Activated CD8-positive, alpha-beta memory T cell treated with anti-CD3 and anti-CD28 coated beads, Interleukin-2, amount 10 ng/mL, durations not matched to agents 7 days and 5 days (primary cell): ENCODE measurements around the gene TMEM120A. TPM values are rescaled to one million over a fixed set of nuclear protein-coding genes. Genes with fewer than 3 reads are reported as not detected.

ENCODE experiments used
- ATAC-seq: fragments of 150-1000 bp; cut with Tn5 transposase; one replicate; pipeline ENCODE4 v1.10.0; 2021; ENCODE audit warnings: moderate library complexity
- CTCF ChIA-PET: fragments of 350-600 bp; sonication (Branson Sonifier 250); formaldehyde crosslinking; loops from one replicate; lab custom pipeline; 2021; ENCODE audit warnings: antibody characterized with exemption; lab: Charles Lee
- DNase-seq: peaks from one replicate; pipeline ENCODE4 v3.0.0-alpha.2; 2020
- H3K27ac Mint-ChIP-seq: one replicate; pipeline ENCODE4 v1.8.0; 2021; ENCODE audit warnings: mild to moderate bottlenecking, mixed read lengths
- H3K27me3 Mint-ChIP-seq: one replicate; pipeline ENCODE4 v1.8.0; 2021; ENCODE audit warnings: mixed read lengths
- H3K36me3 Mint-ChIP-seq: one replicate; pipeline ENCODE4 v1.8.0; 2021; ENCODE audit warnings: mild to moderate bottlenecking, mixed read lengths
- H3K4me1 Mint-ChIP-seq: one replicate; pipeline ENCODE4 v1.8.0; 2021; ENCODE audit warnings: mixed read lengths
- H3K4me3 Mint-ChIP-seq: one replicate; pipeline ENCODE4 v1.8.0; 2021; ENCODE audit warnings: mild to moderate bottlenecking, moderate library complexity, mixed read lengths
- H3K9me3 Mint-ChIP-seq: one replicate; pipeline ENCODE4 v1.8.0; 2022; ENCODE audit warnings: low read depth, mixed read lengths
- total RNA-seq, 2 experiments: library from RNA; stranded (reverse); gene quantifications; one replicate each; pipeline ENCODE4 v1.2.3, GENCODE V29; 2021

The TMEM120A gene
- total RNA-seq, 2 experiments from 2014 or later, result 25.4 to 27.0 TPM

DNA sequence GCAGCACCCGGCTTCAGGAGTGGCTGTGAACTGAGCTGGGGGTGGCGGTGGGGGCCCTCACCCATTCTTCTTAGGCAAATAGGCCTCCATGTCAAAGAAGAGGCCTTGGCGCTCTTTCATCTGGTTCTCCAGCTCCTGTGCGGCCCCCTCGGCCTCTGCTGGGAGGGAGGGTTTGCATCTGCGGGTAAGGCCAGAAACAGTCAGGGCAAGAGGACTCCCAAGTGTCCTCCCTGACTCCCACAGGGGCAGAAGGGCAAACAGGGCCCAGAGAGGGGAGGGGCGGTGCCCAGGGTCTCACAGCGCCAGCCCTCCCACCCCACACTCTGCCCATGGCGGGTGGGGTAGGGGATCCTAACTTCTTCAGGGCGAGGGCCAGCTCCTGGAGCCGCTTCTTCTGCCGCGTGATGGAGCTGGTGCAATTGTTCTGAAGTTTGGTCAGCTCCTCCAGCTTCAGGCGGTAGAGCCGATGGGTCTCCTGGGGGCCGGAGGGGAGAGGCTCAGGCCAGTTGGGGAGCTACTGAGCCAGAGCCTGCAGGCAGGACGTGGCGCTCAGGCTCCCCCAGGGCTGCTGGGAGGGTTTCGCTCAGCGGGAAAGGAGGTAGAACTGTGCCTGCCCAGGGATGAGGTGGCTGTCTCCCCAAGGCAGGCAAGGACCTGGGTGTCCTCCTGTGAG lies 2.2 kb downstream of the TMEM120A start:
- Mint-ChIP-seq H3K4me1 (peaks cover 20% of the 10 kb centered on the region), H3K27ac (no peak overlapping the region), H3K36me3 (peaks cover 6% of the 10 kb centered on the region), H3K9me3 (no peaks in the 10 kb centered on the region), H3K27me3 (no peaks in the 10 kb centered on the region), H3K4me3 (no peak overlapping the region)
- CTCF ChIA-PET, result interaction anchor here (0.9 to 2.6 kb wide), 3 partner anchors 11 to 115 kb away, joined by 3 to 8 read pairs (median 3); no protein-coding TSS in a partner anchor
- no peak for DNase-seq
- ATAC-seq, result no peak

DNA sequence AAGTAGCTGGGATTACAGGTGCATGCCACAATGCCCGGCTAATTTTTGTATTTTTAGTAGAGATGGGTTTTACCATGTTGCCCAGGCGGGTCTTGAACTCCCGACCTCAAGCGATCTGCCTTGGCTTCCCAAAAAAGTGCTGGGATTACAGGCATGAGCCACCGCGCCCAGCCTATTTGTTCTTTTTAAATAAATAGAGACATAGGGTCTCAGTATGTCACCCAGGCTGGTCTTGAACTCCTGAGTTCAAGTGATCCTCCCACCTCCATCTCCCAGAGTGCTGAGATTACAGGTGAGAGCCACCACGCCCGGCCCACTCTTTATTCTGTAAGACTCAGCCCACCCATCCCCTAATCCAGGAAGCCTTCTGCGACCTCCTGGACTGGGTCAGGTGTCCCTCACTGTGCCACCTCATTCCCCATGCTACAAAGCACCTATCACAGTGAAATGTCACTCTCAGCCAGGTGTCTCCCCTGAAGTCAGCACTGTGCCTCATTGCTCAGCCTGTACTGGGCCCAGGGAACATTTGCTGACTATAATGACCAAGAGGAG lies 2.8 kb downstream of the TMEM120A start:
- Mint-ChIP-seq H3K27me3 (no peaks in the 10 kb centered on the region), H3K4me3 (no peak overlapping the region), H3K36me3 (peaks cover 4% of the 10 kb centered on the region), H3K9me3 (no peaks in the 10 kb centered on the region), H3K4me1 (peaks cover 15% of the 10 kb centered on the region), H3K27ac (no peak overlapping the region)
- CTCF ChIA-PET, result interaction anchor here (2.6 kb wide), 1 partner anchor 28 kb away, joined by 8 read pairs; no protein-coding TSS in a partner anchor
- no peak for ATAC-seq
- no peak for DNase-seq

DNA sequence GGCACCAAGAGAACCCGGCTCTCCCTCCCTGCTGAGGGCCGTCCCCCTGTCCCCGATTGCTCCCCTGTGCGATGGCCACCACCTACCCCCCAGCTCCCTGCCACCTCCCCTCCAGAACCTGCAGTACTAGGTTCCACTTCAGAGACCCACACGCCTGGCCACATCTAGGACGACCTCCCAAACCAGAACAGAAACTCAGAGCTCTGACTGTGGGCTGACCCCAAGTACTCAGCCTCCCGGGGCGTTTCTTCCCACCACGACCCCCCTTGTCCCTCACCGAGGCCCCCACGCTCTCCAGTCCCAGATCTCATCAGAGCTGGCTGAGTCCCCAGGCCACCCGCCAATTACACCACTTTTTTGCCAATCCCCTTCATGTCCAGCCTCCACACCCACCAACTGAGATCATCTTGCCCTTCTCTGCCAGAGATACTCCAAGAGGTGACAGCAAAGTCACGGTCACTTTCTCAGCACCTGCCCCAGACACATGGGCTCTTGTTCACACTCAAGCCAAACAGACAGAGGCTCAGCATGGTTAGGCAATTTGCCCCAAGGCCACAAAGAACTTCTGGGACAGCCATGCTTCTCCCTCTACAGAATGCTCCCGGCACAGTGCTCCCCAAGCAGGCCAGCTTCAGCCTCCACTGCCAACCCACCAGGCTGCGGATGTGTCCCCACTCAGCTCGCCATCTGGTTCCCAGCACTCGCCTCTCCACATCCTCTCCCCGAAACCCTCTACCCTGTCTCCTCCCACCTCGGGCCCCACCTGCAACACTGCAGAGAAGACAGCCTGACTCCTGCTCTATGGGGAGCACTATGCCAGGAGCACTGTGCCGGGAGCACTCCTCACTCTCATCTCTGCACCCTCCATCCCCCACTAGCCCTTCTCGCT lies 4.7 kb downstream of the TMEM120A start:
- ATAC-seq, result no peak
- Mint-ChIP-seq H3K36me3 (peaks cover 2% of the 10 kb centered on the region), H3K4me1 (peaks cover 11% of the 10 kb centered on the region), H3K27ac (no peak overlapping the region), H3K9me3 (no peaks in the 10 kb centered on the region), H3K27me3 (no peaks in the 10 kb centered on the region), H3K4me3 (no peak overlapping the region)
- no peak for DNase-seq
- CTCF ChIA-PET, result interaction anchor here (0.7 kb wide), 1 partner anchor 54 kb away, joined by 3 read pairs; no protein-coding TSS in a partner anchor

DNA sequence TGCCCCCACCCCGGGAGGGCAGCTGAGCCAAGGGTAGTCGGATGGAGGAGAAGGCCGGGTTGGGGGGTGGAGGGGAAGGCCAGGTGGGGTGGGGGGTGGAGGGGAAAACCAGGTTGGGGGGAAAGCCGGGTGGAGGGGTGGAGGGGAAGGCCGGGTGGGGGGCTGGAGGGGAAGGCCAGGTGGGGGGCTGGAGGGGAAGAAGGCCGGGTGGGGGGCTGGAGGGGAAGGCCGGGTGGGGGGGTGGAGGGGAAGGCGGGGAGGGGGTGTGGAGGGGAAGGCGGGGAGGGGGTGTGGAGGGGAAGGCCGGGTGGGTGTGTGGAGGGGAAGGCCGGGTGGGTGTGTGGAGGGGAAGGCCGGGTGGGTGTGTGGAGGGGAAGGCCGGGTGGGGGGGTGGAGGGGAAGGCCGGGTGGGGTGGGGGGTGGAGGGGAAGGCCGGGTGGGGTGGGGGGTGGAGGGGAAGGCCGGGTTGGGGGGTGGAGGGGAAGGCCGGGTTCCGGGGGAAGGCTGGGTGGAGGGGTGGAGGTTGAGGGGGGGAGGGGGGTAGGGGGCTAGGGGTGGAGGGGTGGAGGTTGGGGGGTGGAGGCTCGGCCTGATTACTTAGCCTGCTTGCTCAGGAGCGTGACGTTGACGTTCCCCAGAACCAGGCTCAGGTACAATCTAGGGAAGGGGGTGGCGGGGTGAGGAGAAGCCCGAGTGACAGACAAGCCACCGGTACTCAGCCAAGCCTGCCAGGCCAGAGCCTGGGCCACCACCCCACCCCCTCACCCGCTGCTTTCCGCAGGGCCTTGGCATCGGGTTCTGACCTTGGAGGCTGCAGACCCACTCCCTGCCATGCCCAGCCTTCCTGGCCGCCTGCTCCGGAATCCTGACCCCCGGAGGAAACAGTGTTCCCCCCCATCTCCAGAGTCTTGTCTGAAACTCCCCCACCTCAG lies 5.6 kb downstream of the TMEM120A start:
- CTCF ChIA-PET, result no interaction called here
- H3K36me3 Mint-ChIP-seq, result peaks cover 2% of the 10 kb centered on the region
- H3K4me3 Mint-ChIP-seq, result no peak overlapping the region
- DNase-seq (no peak), ATAC-seq (no peak)
- no peaks in the 10 kb centered on the region for H3K27me3 Mint-ChIP-seq
- no peak overlapping the region for H3K27ac Mint-ChIP-seq
- H3K4me1 Mint-ChIP-seq, result peaks cover 11% of the 10 kb centered on the region
- H3K9me3 Mint-ChIP-seq, result no peaks in the 10 kb centered on the region

DNA sequence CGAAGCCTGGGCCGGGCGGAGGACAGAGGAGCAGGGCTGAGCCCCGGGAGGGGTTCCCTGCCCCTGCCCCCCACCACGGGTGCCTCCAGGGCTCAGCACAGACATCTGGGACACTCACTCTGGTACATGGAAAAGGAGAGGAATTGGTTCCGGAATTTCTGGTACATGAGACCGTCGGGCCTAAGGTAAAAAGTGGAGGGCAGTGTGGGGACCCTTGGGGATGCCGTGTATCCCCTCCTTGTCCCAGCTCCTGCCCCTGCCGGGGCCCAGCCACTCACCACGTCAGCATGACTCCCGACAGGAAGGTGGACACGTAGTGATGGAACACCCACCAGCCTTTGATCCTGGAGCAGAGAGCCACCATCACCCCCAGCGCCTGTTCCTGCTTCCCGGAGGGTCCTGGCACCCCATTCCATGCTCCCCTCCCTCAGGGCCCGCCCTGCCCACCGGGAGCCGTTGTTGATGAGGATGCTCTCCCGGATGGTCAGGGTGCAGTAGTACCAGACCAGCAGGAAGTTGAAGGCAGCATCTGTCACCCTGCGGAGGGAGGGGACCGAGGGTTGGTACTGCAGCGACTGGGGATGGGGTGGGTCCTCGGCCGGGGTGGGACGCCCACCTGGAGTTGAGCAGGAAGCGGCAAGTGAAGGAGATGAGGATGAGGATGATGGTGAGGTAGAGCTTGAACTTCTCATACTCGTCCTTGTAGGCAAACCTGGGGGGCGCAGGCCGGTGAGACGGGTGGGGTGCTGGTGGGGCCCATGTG lies 6.4 kb downstream of the TMEM120A start:
- H3K4me1 Mint-ChIP-seq, result peaks cover 9% of the 10 kb centered on the region
- DNase-seq, result no peak
- no peaks in the 10 kb centered on the region for H3K27me3 Mint-ChIP-seq
- H3K4me3 Mint-ChIP-seq, result no peak overlapping the region
- CTCF ChIA-PET, result no interaction called here
- no peak for ATAC-seq
- no peaks in the 10 kb centered on the region for H3K9me3 Mint-ChIP-seq
- no peak overlapping the region for H3K27ac Mint-ChIP-seq
- peaks cover 2% of the 10 kb centered on the region for H3K36me3 Mint-ChIP-seq

DNA sequence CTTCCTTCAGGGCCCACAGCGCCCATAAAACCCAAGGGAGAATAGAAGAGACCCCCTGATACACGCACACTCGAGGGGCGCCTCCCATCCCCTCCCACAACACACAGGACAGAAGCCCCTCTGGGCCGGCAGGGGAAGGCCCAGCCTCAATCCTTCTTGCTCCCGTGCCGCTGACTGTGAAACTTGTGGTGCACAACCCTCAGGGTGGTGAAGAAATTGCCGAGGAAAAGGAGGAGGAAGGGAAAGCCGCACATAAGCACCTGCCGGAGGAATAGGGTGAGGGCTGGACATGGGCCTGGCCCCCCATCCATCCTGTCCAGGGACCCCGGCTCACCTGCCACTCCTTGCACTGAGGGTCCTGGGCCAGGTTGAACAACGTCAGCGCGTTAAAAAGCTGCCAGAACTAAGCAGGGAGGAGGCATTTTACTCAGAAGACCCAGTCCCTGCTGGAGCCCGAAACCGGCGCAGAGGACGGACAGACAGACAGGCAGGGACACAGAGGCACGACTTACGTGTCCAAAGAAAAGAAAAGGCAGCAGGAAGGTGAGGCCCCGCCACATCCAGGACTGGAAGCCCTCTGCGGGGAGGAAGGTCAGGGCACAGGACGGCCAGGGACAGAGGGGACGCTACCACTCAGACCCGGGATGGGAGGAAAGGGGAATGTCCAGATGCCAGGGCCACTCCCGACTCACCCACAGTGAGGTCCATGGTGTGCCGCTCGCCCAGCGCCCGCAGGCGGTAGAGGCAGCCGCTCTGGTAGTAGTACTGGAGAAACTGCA lies 7.2 kb downstream of the TMEM120A start:
- peaks cover 9% of the 10 kb centered on the region for H3K4me1 Mint-ChIP-seq
- DNase-seq (no peak), ATAC-seq (no peak)
- no peak overlapping the region for H3K4me3 Mint-ChIP-seq
- no peaks in the 10 kb centered on the region for H3K27me3 Mint-ChIP-seq
- CTCF ChIA-PET, result no interaction called here
- H3K36me3 Mint-ChIP-seq, result peaks cover 2% of the 10 kb centered on the region
- no peaks in the 10 kb centered on the region for H3K9me3 Mint-ChIP-seq
- no peak overlapping the region for H3K27ac Mint-ChIP-seq

DNA sequence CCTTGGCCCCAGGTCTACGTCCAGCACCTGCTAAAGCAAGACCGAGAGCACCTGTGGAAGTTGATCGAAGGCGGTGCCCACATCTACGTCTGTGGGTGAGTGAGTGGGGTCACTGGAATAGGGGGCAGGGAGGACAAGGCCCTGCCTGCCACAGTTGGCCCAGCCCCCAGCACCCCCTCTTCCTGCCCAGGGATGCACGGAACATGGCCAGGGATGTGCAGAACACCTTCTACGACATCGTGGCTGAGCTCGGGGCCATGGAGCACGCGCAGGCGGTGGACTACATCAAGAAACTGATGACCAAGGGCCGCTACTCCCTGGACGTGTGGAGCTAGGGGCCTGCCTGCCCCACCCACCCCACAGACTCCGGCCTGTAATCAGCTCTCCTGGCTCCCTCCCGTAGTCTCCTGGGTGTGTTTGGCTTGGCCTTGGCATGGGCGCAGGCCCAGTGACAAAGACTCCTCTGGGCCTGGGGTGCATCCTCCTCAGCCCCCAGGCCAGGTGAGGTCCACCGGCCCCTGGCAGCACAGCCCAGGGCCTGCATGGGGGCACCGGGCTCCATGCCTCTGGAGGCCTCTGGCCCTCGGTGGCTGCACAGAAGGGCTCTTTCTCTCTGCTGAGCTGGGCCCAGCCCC lies 8.1 kb downstream of the TMEM120A start:
- H3K27me3 Mint-ChIP-seq, result no peaks in the 10 kb centered on the region
- CTCF ChIA-PET, result no interaction called here
- ATAC-seq, result no peak
- H3K9me3 Mint-ChIP-seq, result no peaks in the 10 kb centered on the region
- no peak overlapping the region for H3K27ac Mint-ChIP-seq
- peaks cover 9% of the 10 kb centered on the region for H3K4me1 Mint-ChIP-seq
- peaks cover 2% of the 10 kb centered on the region for H3K36me3 Mint-ChIP-seq
- no peak for DNase-seq
- no peak overlapping the region for H3K4me3 Mint-ChIP-seq

DNA sequence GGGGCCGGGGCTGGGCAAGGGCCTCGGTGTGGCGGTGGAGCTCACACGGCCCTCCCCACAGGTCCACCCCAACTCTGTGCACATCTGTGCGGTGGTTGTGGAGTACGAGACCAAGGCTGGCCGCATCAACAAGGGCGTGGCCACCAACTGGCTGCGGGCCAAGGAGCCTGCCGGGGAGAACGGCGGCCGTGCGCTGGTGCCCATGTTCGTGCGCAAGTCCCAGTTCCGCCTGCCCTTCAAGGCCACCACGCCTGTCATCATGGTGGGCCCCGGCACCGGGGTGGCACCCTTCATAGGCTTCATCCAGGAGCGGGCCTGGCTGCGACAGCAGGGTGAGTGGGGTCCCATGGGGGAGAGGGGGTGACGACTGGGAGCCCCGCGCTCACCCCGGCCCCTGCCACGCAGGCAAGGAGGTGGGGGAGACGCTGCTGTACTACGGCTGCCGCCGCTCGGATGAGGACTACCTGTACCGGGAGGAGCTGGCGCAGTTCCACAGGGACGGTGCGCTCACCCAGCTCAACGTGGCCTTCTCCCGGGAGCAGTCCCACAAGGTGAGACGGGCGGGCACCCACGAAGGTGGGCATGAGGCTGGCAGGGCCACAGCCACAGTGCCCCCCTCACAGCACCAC lies 8.8 kb downstream of the TMEM120A start:
- Mint-ChIP-seq H3K27me3 (no peaks in the 10 kb centered on the region), H3K27ac (no peak overlapping the region), H3K4me1 (peaks cover 9% of the 10 kb centered on the region), H3K4me3 (no peak overlapping the region), H3K36me3 (peaks cover 2% of the 10 kb centered on the region), H3K9me3 (no peaks in the 10 kb centered on the region)
- DNase-seq, result no peak
- CTCF ChIA-PET, result no interaction called here
- no peak for ATAC-seq

DNA sequence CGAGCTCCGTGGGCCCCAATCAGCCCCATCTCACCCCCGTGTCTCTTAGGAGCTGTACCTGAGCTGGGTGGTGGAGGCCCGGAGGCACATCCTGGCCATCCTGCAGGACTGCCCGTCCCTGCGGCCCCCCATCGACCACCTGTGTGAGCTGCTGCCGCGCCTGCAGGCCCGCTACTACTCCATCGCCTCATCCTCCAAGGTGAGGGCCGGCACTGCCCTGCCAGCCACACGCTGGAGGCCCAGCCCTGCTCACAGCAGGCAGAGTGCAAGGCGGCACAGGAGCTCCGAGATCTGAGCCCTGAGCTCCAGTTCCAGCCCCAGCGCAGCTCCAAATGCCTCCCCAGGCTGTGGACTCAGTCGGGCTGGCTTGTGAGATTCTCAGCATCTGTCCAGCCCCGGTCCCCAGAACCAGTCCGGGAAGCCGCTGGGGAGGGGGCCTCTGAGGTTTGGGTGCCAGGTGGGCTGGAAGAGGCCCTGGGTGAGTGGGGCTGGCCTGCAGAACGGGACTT lies 9.3 kb downstream of the TMEM120A start:
- no peak for DNase-seq
- H3K4me3 Mint-ChIP-seq, result no peak overlapping the region
- no peaks in the 10 kb centered on the region for H3K27me3 Mint-ChIP-seq
- no peak for ATAC-seq
- H3K9me3 Mint-ChIP-seq, result no peaks in the 10 kb centered on the region
- CTCF ChIA-PET, result no interaction called here
- H3K36me3 Mint-ChIP-seq, result peaks cover 2% of the 10 kb centered on the region
- no peak overlapping the region for H3K27ac Mint-ChIP-seq
- H3K4me1 Mint-ChIP-seq, result peaks cover 5% of the 10 kb centered on the region

DNA sequence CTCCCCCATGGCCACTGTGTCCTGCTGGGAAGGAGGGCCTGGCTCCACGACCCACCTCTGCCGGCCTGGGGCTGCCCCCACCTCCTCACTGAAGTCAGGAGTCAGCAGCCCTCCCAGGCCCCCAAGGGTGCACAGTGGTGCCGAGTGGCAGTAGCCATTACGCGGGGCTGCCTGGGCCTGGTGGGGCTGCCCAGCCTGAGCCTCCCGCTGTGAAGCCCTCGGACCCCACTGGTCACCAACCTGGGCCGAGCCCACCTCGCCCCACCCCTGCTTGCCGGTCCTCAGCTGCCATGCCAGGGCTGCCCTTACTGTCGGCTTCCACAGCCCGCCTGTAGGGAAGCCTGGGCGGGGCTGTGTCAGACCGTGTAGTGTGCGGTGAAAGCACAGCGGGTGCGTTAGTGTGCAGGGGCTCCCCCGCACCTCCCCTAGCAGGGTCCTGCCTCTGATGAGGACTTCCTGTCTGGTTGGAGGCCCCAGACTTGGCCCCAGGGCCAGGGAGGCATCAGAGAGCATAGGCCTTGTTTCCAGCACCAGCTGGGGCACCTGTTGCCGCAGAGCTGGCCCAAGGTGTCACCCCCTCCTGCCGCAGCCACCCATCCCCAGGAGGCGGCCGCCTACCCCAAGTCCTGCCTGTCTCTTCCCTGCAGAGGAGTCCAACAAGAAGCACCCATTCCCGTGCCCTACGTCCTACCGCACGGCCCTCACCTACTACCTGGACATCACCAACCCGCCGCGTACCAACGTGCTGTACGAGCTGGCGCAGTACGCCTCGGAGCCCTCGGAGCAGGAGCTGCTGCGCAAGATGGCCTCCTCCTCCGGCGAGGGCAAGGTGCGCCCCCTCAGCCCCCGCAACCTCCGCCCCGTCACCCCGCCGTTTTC lies 10.0 kb downstream of the TMEM120A start:
- H3K36me3 Mint-ChIP-seq, result peaks cover 2% of the 10 kb centered on the region
- DNase-seq, result no peak
- ATAC-seq, result no peak
- no peak overlapping the region for H3K27ac Mint-ChIP-seq
- no peak overlapping the region for H3K4me3 Mint-ChIP-seq
- H3K9me3 Mint-ChIP-seq, result no peaks in the 10 kb centered on the region
- H3K27me3 Mint-ChIP-seq, result no peaks in the 10 kb centered on the region
- H3K4me1 Mint-ChIP-seq, result no peaks in the 10 kb centered on the region
- CTCF ChIA-PET, result no interaction called here
